GM21390 (cell line): ENCODE results near the gene PLBD1.

ENCODE experiments used
- ATAC-seq: cut with Tn5 transposase; IDR thresholded peaks from one replicate; pipeline ENCODE4 v1.9.1; 2021; ENCODE audit not compliant: unreplicated experiment

The PLBD1 gene

DNA sequence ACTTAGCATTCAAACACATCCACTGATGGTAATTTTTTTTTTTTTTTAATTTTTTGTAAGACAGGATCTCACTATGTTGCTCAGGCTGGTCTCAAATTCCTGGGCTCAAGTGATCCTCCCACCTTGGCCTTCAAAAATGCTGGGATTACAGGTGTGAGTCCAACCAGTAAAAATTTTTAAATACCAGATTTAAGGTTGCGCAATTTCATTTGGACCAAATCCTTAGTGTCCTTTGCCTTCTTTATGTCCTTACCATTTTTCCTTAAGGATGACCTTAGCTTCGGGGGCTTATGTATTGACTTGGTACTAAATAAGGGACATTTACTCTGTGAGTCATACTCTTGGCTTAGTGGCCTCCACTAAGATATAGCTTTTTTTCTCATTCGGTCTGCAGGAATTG, 4.1 kb upstream of the PLBD1 start:
- ATAC-seq: no peak

DNA sequence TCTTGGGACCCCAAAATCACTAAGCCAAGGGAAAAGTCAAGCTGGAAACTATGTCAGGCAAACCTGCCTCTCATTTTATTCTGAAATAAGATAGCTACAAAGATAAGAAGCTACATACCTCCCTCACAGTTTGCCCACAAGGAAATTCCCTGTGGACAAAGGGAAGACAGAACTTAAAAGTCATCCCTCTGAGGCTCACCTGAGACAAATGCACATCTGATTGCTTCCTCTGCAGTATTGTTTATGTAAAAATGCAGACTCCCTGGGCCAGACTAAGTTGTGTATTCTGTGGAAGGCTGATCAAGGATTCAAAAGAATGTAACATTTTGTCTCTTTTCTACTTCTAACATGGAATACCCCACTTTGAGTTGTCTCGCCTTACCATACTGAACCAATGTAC, 2.5 kb upstream of the PLBD1 start:
- ATAC-seq: no peak

DNA sequence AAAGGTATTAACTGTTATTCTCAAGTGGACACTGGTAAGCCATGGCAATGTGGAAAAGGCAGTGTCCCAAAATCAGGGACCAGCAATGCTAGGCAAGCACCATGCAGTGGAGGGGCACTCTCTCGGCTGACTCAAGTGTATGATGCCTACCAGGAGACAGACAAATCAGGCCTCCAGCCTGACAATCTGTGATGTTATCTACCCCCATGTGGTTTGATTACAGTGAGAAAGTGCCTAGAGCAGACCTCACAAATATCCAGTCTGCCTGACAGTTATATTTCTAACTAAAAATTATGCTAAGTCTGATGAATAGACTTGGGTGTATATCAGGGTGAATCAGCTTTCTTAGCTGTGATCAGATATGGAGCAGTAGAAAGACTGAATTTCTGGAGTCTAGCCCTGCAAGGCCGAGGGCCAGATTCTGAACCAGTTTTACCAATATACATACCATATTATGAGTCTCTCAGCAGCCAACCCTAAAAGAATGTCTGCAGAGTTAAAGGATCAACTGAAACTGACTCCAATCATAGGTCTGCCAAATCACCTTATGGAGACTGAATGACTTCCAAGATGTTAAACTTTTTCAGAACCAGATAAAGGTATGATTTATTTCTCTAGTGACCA, 3.2 kb downstream of the PLBD1 start:
- ATAC-seq: no peak

DNA sequence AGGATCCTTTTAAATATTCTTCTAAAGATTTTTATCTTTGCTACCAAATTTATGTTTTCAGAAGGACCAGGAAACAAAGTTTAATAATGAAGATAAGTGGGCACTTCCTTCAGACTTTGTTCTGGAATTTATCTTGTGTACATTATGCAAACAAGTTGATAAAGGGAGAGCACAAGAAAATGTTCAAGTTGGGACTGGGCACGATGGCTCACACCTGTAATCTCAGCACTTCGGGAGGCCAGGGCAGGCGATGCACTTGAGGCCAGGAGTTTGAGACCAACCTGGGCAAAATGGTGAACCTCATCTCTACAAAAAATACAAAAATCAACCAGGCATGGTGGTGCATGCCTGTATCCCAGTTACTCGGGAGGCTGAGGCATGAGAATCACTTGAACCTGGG, 4.6 kb downstream of the PLBD1 start:
- no peak for ATAC-seq

DNA sequence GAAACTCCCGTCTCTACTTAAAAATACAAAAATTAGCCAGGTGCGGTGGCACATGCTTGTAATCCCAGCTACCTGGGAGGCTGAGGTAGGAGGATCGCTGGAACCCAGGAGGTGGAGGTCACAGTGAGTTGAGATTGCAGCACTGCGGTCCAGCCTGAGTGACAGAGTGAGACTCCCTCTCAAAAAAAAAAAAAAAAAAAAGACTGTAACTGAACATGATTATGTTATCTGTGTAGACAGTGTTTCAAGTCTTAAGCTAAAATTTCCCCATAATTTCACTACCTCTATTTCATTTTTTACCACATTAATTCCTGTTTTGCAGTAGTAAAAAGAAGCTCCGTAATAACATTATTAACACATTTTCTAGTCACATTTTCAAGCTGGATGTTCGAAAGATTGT, 5.4 kb downstream of the PLBD1 start:
- no peak for ATAC-seq

DNA sequence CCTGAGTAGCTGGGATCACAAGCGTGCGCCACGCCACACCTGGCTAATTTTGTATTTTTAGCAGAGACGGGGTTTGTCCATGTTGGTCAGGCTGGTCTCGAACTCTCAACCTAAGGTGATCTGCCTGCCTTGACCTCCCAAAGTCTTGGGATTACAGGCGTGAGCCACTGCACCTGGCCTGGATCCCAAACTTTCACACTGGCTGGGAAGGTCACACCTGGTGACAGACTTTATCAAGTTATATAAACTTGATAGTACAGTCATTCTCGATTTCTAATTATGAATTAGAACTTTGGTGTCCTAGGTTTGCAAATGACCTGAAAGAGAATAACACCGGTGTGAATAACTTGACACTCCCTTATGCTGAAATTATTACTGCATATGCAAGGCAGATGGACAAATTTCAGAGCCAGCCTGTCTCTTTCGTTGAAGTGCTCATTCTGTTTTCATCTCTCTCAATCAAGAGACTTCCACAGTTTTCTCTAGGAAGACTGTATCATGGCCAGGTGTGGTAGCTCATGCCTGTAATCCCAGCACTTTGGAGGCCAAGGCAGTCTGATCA, 5.9 kb downstream of the PLBD1 start:
- ATAC-seq: no peak

DNA sequence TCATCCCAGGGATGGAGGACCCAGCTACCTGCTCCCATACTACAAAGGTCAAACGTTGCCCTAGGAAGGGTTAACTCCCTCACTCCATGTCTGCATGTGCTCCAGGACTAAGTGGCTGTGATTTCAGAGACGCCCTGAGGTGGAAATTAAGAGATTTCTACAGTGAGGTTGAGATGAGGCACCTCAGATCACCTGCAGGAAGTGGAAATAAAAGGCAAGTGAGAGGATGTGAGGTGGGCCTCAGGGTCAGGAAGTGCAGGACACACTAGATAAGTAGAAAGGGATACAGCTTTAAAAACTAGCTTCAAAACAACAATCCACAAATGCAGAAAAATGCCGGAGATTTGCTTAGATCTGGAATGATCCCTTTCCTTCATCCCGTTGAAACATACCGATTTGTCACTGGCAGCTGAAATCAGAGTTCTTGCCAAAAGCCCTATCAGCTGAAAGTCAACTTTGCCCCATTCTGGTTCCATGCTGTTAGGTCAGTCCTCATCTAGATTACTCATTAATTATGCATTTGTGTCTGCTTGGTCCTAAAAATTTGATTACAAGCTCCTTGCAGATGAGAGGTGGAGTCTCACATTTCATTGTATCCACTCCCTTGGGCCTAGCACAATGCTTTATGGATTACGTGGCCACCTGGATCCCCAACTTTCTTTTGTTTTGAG, 6.6 kb downstream of the PLBD1 start:
- ATAC-seq: no peak

DNA sequence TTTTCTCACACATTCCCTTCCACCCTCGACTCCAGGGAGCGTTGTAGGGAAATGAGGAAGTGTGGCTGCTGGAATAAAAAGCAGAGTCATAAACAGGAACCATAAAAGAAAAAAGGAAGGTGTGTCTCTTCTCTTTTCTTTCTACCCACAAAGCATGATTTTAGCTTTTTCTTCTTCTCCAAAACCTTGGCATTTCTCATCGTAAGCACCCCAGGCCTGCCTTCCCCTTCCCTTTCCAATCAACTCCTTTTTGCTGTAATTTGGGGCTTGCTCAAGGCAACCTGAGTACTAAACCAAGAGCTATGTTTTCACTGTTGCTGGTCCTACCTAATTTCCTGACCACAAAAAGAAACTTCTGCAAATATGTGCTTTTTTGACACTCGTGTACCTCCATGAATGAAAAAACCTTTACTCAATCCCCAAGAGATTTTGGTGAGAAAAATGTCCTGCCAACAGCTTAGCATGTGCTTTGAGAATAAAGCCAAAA, 9.2 kb downstream of the PLBD1 start:
- ATAC-seq: no peak

DNA sequence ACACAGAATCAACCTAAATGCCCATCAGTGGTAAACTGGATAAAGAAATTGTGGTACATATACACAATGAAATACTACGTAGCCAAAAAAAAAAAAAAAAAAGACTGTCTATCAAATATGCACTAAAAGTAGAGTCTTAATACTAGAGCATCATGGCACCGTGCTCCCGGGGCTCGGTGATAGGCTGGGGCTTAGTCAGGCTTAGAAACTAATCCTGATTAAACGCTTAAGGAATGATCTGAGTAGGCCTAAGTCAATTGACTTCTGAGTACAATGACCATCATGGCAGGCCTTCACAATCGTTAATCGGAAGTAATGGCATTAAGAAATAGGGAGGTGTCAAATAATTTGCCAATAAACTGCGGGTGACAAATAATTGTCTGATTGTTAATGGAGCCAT, 9.7 kb downstream of the PLBD1 start:
- ATAC-seq: no peak

DNA sequence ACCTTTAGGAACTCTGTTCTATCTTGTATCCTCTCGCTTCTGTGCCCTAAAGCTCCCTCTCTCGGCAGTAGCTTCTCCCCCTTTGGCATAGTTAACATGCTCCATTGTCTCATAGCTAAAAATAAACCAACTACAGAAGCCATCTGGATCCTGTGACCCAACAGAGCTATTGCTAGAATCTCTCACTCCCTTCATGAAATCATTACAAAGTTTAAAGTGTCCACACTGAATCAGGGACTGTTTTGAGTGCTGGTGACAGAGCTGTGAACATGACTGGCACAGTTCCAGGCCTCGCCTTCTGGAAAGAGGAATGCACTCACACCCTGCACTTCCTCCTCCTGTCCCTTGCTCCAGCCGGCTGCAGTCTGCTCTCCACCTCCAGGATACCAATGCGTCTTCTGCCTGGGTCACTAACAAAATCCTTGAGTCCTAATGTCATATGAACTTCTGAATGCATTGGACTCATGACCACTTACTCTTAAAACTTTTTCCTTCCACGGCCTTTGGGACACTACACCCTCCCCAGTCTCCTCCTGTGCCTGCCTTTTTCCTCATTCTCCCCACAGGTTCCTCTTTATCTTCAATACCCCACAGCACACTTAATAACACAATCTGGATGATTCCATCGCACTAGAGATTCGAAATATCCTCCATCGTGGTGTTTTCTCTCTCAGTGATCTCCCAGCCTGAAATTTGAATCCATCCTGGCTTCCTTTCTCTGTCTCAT, 13.2 kb downstream of the PLBD1 start:
- ATAC-seq: no peak

DNA sequence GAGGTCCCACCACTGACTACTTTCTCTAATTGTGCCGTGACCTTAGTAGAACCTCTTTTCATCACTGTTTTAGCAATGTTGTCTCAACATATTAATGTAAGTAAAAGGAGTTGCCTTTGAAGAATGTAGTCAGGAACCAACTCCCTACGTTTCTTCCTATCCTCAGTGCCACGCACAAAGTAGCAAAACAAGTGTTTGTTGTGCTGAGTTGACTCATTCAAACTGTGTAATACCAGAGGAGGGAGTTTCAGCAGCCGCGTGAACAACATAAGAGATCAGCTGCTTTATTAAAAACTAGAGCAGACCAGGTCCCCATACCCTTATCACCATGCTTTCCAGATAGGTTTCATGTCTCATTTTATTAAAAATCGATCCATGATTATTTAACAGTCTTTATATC, 19.1 kb downstream of the PLBD1 start:
- no peak for ATAC-seq

DNA sequence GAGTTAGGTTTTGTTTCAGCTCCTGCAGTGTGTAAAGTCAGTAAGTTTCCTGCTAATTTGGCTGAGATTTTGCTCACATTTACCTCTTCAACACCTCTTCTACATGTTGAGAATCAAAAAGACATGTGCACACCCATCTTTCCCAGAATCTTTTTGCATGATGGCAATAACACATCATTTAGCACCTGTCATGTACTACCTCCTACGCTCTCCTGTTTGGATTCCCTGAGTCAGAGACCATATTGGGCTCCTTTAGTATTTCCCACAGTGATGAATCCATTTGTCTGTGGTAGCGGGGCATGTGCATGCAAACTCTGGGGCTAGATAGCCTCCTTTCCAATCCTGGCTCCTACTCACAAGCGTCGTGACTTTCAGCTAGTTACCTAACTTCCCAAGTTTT, 20.1 kb downstream of the PLBD1 start:
- no peak for ATAC-seq

DNA sequence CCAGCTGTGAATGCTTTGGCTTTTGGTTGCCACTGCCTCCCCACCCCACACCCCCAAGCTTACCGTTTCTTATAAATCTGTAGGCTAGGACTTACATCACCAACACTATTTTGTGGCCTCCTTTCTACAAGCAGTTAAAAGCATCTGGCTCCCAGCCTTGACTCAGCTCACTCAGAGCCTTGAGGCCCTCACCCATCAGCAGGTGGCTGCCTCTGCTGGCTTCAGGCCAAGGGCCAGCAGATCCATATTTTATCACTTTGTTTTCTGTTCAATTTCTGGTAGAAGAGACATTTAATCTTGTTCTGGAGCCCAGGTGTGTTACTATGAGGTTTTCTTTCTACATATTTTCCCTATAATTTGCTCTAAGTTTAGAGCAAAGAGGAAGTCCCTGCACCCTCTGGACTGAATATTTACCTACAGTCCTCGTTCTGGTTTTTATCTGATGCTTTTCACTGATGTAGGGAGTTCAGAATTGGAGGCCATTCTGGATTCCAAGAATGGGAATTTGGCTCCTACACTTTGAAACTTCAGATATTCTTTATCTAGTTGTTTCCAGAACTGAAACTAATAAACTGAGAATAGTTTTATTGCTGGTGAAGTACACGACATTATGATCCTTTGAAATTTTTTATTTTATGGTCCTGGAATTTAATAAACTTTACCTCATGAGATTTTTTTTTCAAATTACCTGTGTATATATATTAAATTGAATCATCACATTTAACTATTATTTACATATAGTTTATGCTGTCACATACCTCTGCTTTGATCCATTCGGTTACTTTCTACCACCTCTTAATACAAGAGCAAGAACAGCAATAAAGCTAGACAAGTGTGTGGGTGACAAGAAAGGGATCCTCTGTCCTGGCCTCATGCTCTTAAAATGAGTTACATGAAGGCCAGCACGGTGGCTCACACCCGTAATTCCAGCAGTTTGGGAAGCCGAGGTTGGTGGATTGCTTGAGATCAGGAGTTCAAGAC, 22.2 kb downstream of the PLBD1 start:
- no peak for ATAC-seq

DNA sequence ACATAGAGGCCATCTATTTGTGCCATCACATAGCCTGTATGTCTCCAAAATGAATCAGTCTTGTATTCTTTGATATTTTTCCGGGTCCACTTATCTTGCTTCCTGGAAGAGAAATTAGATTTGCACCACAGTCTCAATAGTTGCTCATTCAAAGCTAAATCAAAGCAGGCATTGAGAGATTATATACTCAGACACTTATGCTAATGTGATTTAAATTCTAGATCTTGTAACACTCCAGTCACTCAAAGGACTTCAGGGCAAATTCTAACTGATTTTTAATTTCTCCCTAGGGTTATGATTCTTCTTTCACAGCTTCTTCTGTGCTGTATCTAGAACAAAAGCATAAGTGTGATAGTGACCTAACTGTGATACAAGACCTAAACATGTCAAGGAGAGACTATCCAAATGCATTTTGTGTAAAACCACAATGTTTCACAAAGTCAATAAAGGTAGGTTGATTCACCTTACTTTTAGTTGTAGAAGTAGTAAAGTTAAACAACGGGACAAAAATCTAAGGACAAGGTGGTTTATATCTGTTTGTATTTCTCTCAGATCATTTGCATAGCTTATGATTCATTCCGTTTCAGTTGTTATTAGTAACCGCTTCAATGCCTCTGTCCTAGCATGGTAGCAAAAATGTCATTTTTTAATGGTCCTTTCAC, 26.8 kb downstream of the PLBD1 start:
- peak; percentile 76 for ATAC-seq

DNA sequence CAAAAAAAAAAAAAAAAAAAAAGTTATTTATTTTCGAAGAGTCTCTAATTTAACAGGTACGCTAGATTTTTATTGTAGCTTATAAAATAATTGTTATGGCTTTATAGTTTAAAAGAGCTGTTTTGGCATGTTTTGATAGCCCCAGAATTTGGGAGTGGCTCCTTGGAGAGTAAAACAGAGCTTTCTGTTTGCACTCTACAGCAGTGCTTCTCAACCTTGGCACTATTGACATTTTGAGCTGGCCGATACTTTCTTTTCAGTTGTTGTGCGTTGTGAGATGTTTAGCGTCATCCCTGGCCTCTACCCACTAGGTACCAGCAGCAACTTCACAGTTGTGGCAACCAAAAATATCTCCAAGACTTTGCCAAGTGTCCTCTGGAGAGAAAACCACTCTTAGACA, 30.6 kb downstream of the PLBD1 start:
- no peak for ATAC-seq

DNA sequence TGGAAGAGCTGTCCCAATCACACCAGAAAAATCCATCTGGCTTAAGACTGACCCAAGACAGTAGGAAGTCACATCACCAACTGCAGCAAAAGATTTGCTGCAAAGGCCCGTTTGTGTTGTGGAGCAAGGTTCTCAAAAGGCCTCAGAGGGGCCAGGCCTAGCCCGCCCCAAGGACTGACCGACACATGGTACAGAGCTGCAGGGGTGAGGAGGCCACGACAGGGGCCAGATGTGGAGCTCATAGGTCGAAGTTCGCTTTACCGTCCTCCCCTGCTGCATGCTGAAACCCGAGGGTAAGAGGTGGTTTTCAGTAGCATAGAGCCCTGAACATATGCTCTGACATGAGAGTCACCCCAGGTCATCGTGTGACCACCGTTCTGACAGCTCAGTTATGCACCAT, 35.5 kb downstream of the PLBD1 start:
- ATAC-seq: no peak

DNA sequence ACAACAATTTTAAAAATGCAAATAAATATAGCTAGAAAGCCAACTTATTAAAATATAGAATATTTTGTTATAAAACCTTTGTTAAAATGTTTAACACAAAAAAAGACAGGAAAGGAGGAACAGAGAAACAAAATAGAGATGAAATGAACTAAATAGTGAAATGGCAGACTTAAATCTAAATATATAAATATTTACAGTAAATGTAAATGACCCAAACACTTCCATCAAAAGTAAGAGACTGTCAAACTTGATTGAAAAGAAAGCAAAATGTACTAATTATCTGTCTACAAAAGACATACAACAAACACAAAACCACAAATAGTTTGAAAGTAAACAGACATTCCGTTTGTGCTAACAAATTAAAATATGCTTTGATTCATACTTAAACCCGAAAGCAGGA, 41.7 kb downstream of the PLBD1 start:
- no peak for ATAC-seq

DNA sequence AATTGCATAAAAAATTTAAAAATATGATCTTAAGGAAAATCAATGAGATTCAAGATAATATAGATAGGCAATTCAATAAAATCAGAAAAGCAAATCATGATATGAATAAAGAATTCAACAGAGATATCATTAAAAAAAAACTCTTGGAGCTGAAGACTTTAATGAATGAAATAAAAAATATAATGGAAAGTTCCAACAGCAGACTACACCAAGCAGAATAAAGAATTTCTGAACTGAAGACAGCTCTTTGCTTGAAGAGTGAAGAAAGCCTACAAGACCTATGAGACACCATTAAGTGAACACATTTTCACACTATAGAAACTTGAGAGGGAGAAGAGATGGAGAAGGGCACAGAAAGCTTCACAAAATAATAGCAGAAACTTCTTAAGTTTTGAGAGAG, 45.9 kb downstream of the PLBD1 start:
- no peak for ATAC-seq

DNA sequence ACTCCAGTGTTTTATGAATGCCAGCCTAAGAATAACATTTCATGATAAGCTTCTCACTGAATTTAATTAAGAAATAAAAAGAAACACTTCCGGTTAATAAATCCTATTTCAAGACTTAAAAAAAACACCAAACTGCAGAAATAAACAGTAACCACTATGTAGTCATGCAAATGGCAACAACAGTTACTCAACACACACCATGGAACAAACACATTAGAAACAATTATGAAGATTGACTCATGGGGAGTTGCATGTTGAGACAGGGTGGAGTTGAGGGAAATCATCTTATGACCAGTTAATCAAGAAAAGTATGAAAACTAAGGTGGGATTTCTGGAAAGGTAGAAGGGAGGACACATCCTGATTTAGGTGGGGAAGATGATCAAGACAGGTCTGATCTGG, 52.7 kb downstream of the PLBD1 start:
- no peak for ATAC-seq

DNA sequence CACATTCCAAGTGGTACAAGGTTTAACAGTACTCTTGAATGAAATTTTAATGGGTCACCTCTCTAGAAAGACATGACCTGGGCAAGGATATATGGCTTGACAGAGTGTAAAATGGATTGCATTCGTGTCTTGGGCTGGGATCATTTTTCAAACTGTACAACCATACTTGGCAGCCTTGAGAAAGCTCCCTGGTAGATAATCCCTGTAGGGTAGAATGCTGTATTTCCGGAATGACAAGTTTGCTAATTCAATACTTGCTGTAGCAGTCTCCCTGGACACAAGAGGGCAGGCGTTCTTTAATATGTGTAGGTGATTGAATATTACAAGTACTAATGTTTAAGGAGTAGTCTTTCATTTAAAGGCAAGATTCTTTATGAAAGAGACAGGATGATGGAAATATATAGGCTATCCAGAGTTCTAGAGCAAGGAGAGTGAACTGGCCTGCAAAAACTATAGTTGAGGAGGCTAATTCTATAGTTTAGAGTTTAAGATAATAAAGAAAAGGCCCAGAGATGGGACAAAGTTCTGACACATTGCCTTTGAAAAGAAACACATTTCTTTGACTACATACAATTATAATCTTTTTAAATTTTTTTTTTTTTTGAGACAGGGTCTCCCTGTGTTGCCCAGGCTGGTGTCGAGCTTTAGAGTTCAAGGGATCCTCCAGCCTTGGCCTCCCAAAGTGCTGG, 53.4 kb downstream of the PLBD1 start:
- peak; percentile 60 for ATAC-seq
